ENCODE results near the gene SPINDOC.

- TF ChIP-seq EZH2 (IDR thresholded peaks at IDR 0.05; ENCODE audit: borderline replicate concordance, low read depth, low read length, poor library complexity, severe bottlenecking): no peak
- TF ChIP-seq, protein P1, sequence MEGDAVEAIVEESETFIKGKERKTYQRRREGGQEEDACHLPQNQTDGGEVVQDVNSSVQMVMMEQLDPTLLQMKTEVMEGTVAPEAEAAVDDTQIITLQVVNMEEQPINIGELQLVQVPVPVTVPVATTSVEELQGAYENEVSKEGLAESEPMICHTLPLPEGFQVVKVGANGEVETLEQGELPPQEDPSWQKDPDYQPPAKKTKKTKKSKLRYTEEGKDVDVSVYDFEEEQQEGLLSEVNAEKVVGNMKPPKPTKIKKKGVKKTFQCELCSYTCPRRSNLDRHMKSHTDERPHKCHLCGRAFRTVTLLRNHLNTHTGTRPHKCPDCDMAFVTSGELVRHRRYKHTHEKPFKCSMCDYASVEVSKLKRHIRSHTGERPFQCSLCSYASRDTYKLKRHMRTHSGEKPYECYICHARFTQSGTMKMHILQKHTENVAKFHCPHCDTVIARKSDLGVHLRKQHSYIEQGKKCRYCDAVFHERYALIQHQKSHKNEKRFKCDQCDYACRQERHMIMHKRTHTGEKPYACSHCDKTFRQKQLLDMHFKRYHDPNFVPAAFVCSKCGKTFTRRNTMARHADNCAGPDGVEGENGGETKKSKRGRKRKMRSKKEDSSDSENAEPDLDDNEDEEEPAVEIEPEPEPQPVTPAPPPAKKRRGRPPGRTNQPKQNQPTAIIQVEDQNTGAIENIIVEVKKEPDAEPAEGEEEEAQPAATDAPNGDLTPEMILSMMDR (conservative IDR thresholded peaks at IDR 0.05; ENCODE audit: low read depth, low read length): no peak
Observed at GRCh38 chr11:63782749-63783148, 30.5 kb upstream of the SPINDOC start.
